Measurements from ENCODE around the gene TDRD10.
"Not testable (repeated sequence)": the region's sequence is repeated elsewhere in the genome, so short reads cannot be mapped to it uniquely, and the experiment has no call there.

Gene TDRD10

GRCh38 chr1:154483941-154484803, 17.8 kb upstream of the TDRD10 start:
- H3K36me3 ChIP-seq (replicated peaks) = no peaks in the 10 kb centered on the region
- TF ChIP-seq CTCF (IDR thresholded peaks at IDR 0.05; ENCODE audit: low read depth, low read length, missing control alignments) = no peak
- DNase-seq = peak; percentile 77
- no peak overlapping the region for H3K27ac ChIP-seq
- in situ Hi-C loops (cut with HindIII; ENCODE audit: low pct_ligation_motif_present, low sequenced_read_pairs) = no loop called here
- H3K27me3 ChIP-seq (replicated peaks) = peaks cover under 1% of the 10 kb centered on the region
- no peak overlapping the region for H3K4me3 ChIP-seq (ENCODE audit: low read depth, low read length)

- no peak for TF ChIP-seq CTCF (IDR thresholded peaks at IDR 0.05; ENCODE audit: low read depth, low read length, missing control alignments)
- no peak for DNase-seq
- in situ Hi-C loops (cut with HindIII; ENCODE audit: low pct_ligation_motif_present, low sequenced_read_pairs) = no loop called here
- H3K36me3 ChIP-seq (replicated peaks) = no peaks in the 10 kb centered on the region
- peaks cover 8% of the 10 kb centered on the region for H3K27me3 ChIP-seq (replicated peaks)
- no peak overlapping the region for H3K27ac ChIP-seq
- no peak overlapping the region for H3K4me3 ChIP-seq (ENCODE audit: low read depth, low read length)
These were observed 16.9 kb upstream of the TDRD10 start for GRCh38 chr1:154485106-154485505.

GRCh38 chr1:154485910-154486496, 16.0 kb upstream of the TDRD10 start:
- H3K27ac ChIP-seq = no peak overlapping the region
- peaks cover 15% of the 10 kb centered on the region for H3K27me3 ChIP-seq (replicated peaks)
- H3K36me3 ChIP-seq (replicated peaks) = no peaks in the 10 kb centered on the region
- DNase-seq = no peak
- no peak overlapping the region for H3K4me3 ChIP-seq (ENCODE audit: low read depth, low read length)
- TF ChIP-seq CTCF (IDR thresholded peaks at IDR 0.05; ENCODE audit: low read depth, low read length, missing control alignments) = no peak
- in situ Hi-C loops (cut with HindIII; ENCODE audit: low pct_ligation_motif_present, low sequenced_read_pairs) = no loop called here

- H3K4me3 ChIP-seq (ENCODE audit: low read depth, low read length); H3K27ac ChIP-seq; H3K36me3 ChIP-seq (replicated peaks); in situ Hi-C loops (cut with HindIII; ENCODE audit: low pct_ligation_motif_present, low sequenced_read_pairs); DNase-seq: not testable (repeated sequence)
- H3K27me3 ChIP-seq (replicated peaks) = peaks cover 22% of the 10 kb centered on the region
These were observed 15.3 kb upstream of the TDRD10 start for GRCh38 chr1:154486756-154487155.

GRCh38 chr1:154488922-154489321, 13.1 kb upstream of the TDRD10 start:
- Histone ChIP-seq H3K27ac (no peak overlapping the region), H3K36me3 (replicated peaks) (no peaks in the 10 kb centered on the region), H3K27me3 (replicated peaks) (peaks cover 39% of the 10 kb centered on the region), H3K4me3 (ENCODE audit: low read depth, low read length) (no peak overlapping the region)
- in situ Hi-C loops (cut with HindIII; ENCODE audit: low pct_ligation_motif_present, low sequenced_read_pairs) = no loop called here
- DNase-seq = no peak
- no peak for TF ChIP-seq CTCF (IDR thresholded peaks at IDR 0.05; ENCODE audit: low read depth, low read length, missing control alignments)

GRCh38 chr1:154489695-154490274, 12.2 kb upstream of the TDRD10 start:
- no peak overlapping the region for H3K4me3 ChIP-seq (ENCODE audit: low read depth, low read length)
- no peak for TF ChIP-seq CTCF (IDR thresholded peaks at IDR 0.05; ENCODE audit: low read depth, low read length, missing control alignments)
- in situ Hi-C loops (cut with HindIII; ENCODE audit: low pct_ligation_motif_present, low sequenced_read_pairs) = no loop called here
- no peak overlapping the region for H3K27ac ChIP-seq
- peaks cover 39% of the 10 kb centered on the region for H3K27me3 ChIP-seq (replicated peaks)
- H3K36me3 ChIP-seq (replicated peaks) = no peaks in the 10 kb centered on the region
- no peak for DNase-seq

Measured in brain microvascular endothelial cell (primary cell).